ENCODE results near the gene CSHL1.
"Not testable (repeated sequence)": the region's sequence is repeated elsewhere in the genome, so short reads cannot be mapped to it uniquely, and the experiment has no call there.

The CSHL1 gene

GRCh38 chr17:63919311-63919723 lies 8.3 kb upstream of the CSHL1 start:
- DNase-seq (ENCODE audit: low read depth in 1 of 2, low spot score in 1 of 2) = peak; percentile 39 to 51

GRCh38 chr17:63918789-63919305 lies 7.8 kb upstream of the CSHL1 start, which contains the start of gene GH1:
TSS of gene GH1 (minus strand) at chr17:63918839. CDS start at chr17:63918776, 63 bp downstream.
- not testable (repeated sequence) for DNase-seq (ENCODE audit: low read depth in 1 of 2, low spot score in 1 of 2)

- DNase-seq (ENCODE audit: low read depth in 1 of 2, low spot score in 1 of 2) = no peak
Measured at GRCh38 chr17:63918305-63918704, 7.2 kb upstream of the CSHL1 start.

GRCh38 chr17:63917646-63918045 lies 6.6 kb upstream of the CSHL1 start:
- no peak for DNase-seq (ENCODE audit: low read depth in 1 of 2, low spot score in 1 of 2)

- not testable (repeated sequence) for DNase-seq (ENCODE audit: low read depth in 1 of 2, low spot score in 1 of 2)
Measured at GRCh38 chr17:63917206-63917605, 6.1 kb upstream of the CSHL1 start.

- no peak for DNase-seq (ENCODE audit: low read depth in 1 of 2, low spot score in 1 of 2)
Measured at GRCh38 chr17:63916566-63917185, 5.6 kb upstream of the CSHL1 start.

- DNase-seq (ENCODE audit: low read depth in 1 of 2, low spot score in 1 of 2) = not testable (repeated sequence)
Measured at GRCh38 chr17:63915753-63916152, 4.7 kb upstream of the CSHL1 start.

GRCh38 chr17:63914471-63914870 lies 3.4 kb upstream of the CSHL1 start:
- no peak for DNase-seq (ENCODE audit: low read depth in 1 of 2, low spot score in 1 of 2)

GRCh38 chr17:63911657-63912100 lies 621 bp upstream of the CSHL1 start:
- DNase-seq (ENCODE audit: low read depth in 1 of 2, low spot score in 1 of 2) = peak; percentile 36 to 40

- no peak for DNase-seq (ENCODE audit: low read depth in 1 of 2, low spot score in 1 of 2)
Measured at GRCh38 chr17:63910096-63910495, 962 bp downstream of the CSHL1 start.

GRCh38 chr17:63909586-63909985 lies 1.5 kb downstream of the CSHL1 start:
- DNase-seq (ENCODE audit: low read depth in 1 of 2, low spot score in 1 of 2) = not testable (repeated sequence)

- not testable (repeated sequence) for DNase-seq (ENCODE audit: low read depth in 1 of 2, low spot score in 1 of 2)
Measured at GRCh38 chr17:63907161-63907778, 3.8 kb downstream of the CSHL1 start.

- DNase-seq (ENCODE audit: low read depth in 1 of 2, low spot score in 1 of 2) = not testable (repeated sequence)
Measured at GRCh38 chr17:63904796-63905195, 6.3 kb downstream of the CSHL1 start.

GRCh38 chr17:63903787-63904201 lies 7.3 kb downstream of the CSHL1 start:
- DNase-seq (ENCODE audit: low read depth in 1 of 2, low spot score in 1 of 2) = not testable (repeated sequence)

GRCh38 chr17:63901971-63902370 lies 9.1 kb downstream of the CSHL1 start:
- not testable (repeated sequence) for DNase-seq (ENCODE audit: low read depth in 1 of 2, low spot score in 1 of 2)

GRCh38 chr17:63898899-63899798 lies 11.9 kb downstream of the CSHL1 start:
- not testable (repeated sequence) for DNase-seq (ENCODE audit: low read depth in 1 of 2, low spot score in 1 of 2)

GRCh38 chr17:63896524-63897354 lies 14.3 kb downstream of the CSHL1 start, which contains the start of gene CSH1:
TSS of gene CSH1 (minus strand) at chr17:63896574. CDS start at chr17:63896511, 63 bp downstream.
- DNase-seq (ENCODE audit: low read depth in 1 of 2, low spot score in 1 of 2) = not testable (repeated sequence)

- DNase-seq (ENCODE audit: low read depth in 1 of 2, low spot score in 1 of 2) = not testable (repeated sequence)
Measured at GRCh38 chr17:63894821-63895220, 16.2 kb downstream of the CSHL1 start.

- DNase-seq (ENCODE audit: low read depth in 1 of 2, low spot score in 1 of 2) = not testable (repeated sequence)
Measured at GRCh38 chr17:63894021-63894420, 17.0 kb downstream of the CSHL1 start.

- DNase-seq (ENCODE audit: low read depth in 1 of 2, low spot score in 1 of 2) = not testable (repeated sequence)
Measured at GRCh38 chr17:63892316-63893037, 18.6 kb downstream of the CSHL1 start.

Measured in stimulated activated CD4-positive, alpha-beta T cell treated with anti-CD3 and anti-CD28 coated beads, Interleukin-15, amount 100 ng/mL, for 1 hour (primary cell).